Middle frontal gyrus (tissue), 1 donor: ENCODE results near the gene ATP2B2.

ENCODE experiments used
- DNase-seq: peaks from one replicate; pipeline ENCODE4 v3.0.0-alpha.2; 2015; ENCODE audit warnings: low spot score; ENCODE audit errors: extremely low spot score

The ATP2B2 gene

GRCh38 chr3:10347648-10348403 lies 157.6 kb downstream of the ATP2B2 start:
- no peak for DNase-seq

DNA sequence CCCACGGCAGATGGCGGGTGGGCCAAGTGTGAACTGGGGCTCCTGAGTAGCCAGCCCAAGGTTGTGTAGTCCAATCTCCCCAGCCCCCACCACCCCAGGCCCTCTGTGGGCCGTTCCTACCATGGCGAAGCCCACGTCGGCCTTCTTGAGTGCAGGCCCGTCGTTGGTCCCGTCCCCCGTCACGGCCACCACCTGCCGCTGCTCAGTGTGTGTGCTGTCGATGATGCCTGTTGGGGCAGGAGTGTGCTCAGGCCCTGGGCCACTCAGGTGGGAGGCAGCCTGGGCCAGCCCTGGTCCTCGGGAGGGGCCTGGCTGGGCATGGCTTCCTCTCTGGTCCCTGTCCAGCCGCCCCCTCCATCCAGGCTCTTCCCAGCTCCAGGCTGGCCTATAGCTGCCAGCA lies 159.5 kb downstream of the ATP2B2 start:
- no peak for DNase-seq

GRCh38 chr3:10344944-10345575 lies 160.3 kb downstream of the ATP2B2 start:
- DNase-seq: no peak

DNA sequence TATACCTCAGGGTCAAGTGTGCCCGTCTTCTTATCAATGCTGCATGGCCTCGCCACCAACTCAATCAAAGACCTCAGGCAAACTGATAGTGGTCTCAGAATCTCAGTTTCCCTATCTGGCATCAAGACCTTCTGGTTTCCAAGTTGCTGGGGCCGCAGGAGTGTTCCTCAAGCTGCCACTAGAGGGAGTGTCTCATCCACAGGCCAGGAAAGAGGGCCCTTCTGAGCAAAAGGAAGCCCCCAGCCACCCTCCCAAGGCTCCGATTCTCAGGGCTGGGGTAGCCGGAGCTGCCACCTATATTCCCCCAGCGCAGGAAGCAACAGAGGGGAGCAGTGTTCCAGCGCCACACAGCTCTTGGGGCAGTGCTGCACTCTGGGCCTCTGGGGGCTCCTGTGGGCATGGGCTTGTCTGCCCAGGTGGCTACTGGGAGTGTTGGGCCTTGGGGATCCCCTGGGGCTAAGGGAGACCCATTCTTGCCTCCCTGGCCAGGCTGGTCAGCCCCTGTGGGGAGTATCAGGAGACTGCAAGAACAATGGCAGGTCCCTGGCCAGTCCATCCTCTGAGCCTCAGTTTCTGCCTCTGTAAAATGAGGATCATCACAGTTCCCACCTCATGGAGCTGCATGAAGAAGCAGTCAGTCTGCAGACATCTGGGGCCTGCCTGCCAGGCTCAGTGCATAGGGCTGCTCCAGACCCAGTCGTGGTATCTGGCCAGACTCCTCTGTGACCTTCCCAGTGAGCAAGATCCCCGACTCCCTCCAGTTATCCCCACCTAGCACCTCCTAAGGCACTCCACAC lies 161.0 kb downstream of the ATP2B2 start:
- DNase-seq: no peak

DNA sequence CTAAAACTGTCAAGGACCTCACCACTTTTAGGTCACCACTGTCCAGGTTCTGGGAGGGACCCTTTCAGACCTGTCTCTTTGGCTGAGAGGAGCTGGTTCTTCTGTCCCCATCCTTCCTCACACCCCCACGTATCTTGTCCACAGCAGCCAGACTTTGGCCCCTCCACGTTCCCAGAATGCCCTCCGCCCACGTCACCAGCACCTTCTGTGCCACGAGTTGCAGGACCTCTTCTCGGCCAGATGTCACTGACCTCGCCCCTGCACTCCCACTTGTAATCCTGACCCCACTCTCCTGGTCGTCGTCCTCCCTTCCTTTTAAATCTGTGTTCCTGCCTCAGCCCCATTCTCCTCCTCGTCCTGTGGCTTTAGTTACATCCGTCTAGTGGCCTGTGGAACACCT lies 161.9 kb downstream of the ATP2B2 start:
- no peak for DNase-seq

- DNase-seq: no peak
These were observed 162.6 kb downstream of the ATP2B2 start for GRCh38 chr3:10342781-10343180.

DNA sequence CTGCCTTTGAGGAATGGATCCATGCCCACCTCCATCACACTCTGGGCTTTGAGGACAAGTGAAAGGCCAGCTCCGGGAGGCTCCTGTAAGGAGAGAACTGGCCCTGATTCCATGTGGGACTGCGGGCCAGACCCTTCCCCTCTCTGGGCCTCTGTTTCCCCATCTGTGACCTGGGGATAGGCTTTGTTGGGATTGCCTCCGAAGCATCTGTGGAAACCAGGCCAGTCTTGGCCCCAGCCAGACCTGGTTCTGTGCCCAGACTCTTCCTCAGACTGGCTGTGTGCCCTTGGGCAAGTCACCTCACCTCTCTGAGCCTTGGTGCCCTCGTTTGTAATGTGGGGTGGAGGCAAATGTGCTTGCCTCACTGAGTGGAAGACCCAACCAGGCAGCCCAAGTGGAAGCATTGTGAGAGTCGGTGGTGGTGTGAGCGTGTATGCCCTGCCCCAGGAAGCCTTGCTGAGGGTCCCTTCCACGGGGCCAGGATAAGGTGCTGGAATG lies 163.4 kb downstream of the ATP2B2 start:
- no peak for DNase-seq

- DNase-seq: peak; percentile 20
These were observed 164.9 kb downstream of the ATP2B2 start for GRCh38 chr3:10340476-10340875.

- no peak for DNase-seq
These were observed 165.3 kb downstream of the ATP2B2 start for GRCh38 chr3:10340046-10340445.

GRCh38 chr3:10339376-10339955 lies 165.9 kb downstream of the ATP2B2 start:
- DNase-seq: no peak

DNA sequence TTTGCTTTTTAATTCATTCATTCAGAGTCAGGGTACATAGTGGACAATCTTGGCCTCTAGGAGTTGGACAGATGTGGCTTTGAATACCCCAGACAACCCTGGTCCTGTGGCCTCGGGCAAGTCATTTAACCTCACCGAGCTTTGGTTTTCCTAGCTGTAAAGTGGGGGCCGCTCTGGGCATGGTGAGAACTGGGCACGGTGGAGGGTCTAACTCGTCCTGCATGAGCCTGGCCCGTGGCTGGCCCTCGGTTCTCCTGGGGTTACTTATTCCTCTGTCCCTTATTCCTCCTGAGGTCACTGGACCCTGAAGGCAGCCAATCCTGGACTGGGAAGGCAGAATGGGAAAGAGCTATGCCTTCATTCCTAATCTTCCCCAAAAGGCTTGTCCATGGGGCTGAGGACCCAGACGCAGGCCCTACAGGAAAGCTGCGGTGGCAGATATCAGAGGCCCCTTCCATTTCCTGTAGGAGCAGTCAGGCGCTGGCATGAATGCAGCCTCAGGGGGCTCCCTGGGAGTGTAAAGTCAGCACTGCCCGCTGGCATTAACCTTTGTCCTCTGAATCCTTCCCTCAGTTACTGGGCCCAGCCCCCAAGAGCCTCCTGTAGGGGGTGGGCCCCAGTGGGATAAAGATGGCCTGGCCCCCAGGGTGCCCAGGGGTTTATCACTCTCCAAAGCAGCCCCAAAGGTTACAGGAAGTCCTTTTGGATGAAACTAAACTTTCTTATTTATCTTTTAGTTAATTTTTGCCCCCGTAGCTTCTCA lies 166.6 kb downstream of the ATP2B2 start:
- DNase-seq: no peak

GRCh38 chr3:10338164-10338470 lies 167.3 kb downstream of the ATP2B2 start:
- no peak for DNase-seq

DNA sequence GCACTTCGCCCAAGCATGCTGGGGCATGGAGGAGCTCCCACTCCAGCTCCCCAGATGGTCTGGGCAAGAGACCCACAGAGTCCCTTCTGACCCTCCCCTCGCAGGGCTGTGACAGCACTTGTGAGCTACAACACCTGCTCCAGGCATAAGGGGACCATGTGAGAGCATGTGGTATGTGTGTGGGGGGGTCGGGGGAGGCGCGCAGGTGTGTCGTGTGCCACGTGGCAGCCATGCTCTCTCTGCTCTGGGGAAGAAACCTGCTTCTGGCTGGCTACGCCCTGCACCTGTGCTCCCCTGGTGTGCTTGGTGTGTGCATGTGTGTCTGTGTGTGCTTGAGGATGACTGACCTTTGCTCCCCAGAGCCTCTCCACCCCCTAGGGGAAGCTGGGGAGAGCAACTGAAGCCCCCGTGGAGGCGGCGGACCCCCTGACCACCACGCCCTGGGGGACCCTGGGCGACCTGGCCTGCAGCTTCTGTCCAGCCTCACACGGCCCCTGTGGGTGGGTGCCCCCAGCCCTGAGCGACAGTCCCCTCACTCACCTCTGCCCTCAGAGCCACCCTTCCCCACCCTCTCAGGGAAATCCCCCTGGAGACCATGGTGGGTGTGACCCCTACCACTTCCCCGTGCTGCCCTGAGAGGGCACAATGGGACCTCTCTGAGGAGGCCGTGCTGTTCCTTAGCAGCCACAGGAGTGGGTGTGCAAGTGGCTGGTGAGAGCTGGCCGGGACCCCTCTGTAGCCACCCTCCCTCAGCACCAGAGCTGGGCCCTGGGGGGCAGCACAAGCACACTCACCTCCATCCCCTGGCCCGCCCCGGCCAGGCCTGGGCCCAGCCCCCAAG lies 167.8 kb downstream of the ATP2B2 start:
- no peak for DNase-seq

- DNase-seq: no peak
These were observed 168.6 kb downstream of the ATP2B2 start for GRCh38 chr3:10336761-10337160.

GRCh38 chr3:10335871-10336622 lies 169.3 kb downstream of the ATP2B2 start:
- no peak for DNase-seq

- DNase-seq: no peak
These were observed 170.1 kb downstream of the ATP2B2 start for GRCh38 chr3:10335190-10335738.

GRCh38 chr3:10334459-10334858 lies 170.9 kb downstream of the ATP2B2 start:
- DNase-seq: peak; percentile 63

DNA sequence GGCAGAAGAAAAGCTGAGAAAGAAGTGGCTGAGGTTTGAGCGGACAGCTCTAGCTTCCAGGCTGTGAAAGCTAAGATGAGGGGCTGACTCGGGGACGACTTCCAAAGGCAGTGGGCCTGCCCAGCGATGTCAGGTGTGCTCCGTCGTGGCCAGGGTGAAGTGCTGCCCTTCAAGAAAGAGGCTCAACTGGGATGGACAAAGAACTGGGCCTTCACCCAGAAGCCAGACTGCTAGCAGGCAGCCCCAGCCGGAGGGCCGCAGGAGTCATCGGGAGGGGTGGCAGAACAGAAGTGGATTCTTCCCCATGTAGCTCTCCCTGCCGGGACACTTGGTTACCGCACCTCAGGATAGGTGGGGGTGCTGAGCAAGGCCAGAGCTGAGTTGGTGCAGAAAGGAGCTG lies 171.3 kb downstream of the ATP2B2 start:
- DNase-seq: no peak

DNA sequence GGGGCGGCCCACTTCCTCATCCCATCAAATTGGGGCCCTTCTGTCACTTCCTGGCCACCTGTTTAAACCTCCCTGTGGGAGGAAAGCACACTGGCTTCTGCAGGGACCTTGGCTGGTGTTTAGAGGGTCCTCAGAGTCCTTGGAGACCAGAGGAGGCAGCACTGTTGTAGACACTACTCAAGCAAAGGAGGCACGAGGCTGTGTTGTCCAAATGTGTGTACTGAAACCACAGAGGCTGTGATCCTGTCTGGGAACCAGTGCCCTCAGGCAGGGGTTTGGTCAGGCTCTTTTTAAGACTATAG lies 172.1 kb downstream of the ATP2B2 start:
- no peak for DNase-seq
